ENCODE measurements around the gene LY86. TPM values are rescaled to one million over a fixed set of nuclear protein-coding genes. Genes with fewer than 3 reads are reported as not detected.
"Not testable (repeated sequence)": the region's sequence is repeated elsewhere in the genome, so short reads cannot be mapped to it uniquely, and the experiment has no call there.

LY86 gene
- total RNA-seq, 1 donor from 2014 or later, result not detected

GRCh38 chr6:6602262-6602661, 13.7 kb downstream of the LY86 start:
- no peak overlapping the region for H3K4me3 ChIP-seq (ENCODE audit: low read depth, low read length)
- no peaks in the 10 kb centered on the region for H3K36me3 ChIP-seq (ENCODE audit: control insufficient read depth, insufficient read depth, low read length)
- DNase-seq (ENCODE audit: low read depth), result no peak
- peaks cover 2% of the 10 kb centered on the region for H3K27me3 ChIP-seq (ENCODE audit: control insufficient read depth, insufficient read depth, low read length)
- TF ChIP-seq CTCF (IDR thresholded peaks at IDR 0.05; ENCODE audit: insufficient read depth, low read length, poor library complexity, severe bottlenecking), result no peak

- H3K27me3 ChIP-seq (ENCODE audit: control insufficient read depth, insufficient read depth, low read length), result peaks cover 2% of the 10 kb centered on the region
- H3K4me3 ChIP-seq (ENCODE audit: low read depth, low read length), result no peak overlapping the region
- H3K36me3 ChIP-seq (ENCODE audit: control insufficient read depth, insufficient read depth, low read length), result no peaks in the 10 kb centered on the region
- TF ChIP-seq CTCF (IDR thresholded peaks at IDR 0.05; ENCODE audit: insufficient read depth, low read length, poor library complexity, severe bottlenecking), result no peak
- no peak for DNase-seq (ENCODE audit: low read depth)
Measured at GRCh38 chr6:6603317-6603716, 14.8 kb downstream of the LY86 start.

- peaks cover 2% of the 10 kb centered on the region for H3K27me3 ChIP-seq (ENCODE audit: control insufficient read depth, insufficient read depth, low read length)
- TF ChIP-seq CTCF (IDR thresholded peaks at IDR 0.05; ENCODE audit: insufficient read depth, low read length, poor library complexity, severe bottlenecking), result no peak
Measured at GRCh38 chr6:6604015-6604414, 15.5 kb downstream of the LY86 start.

GRCh38 chr6:6604566-6604965, 16.0 kb downstream of the LY86 start:
- no peak for TF ChIP-seq CTCF (IDR thresholded peaks at IDR 0.05; ENCODE audit: insufficient read depth, low read length, poor library complexity, severe bottlenecking)
- DNase-seq (ENCODE audit: low read depth), result no peak
- no peaks in the 10 kb centered on the region for H3K36me3 ChIP-seq (ENCODE audit: control insufficient read depth, insufficient read depth, low read length)
- no peak overlapping the region for H3K4me3 ChIP-seq (ENCODE audit: low read depth, low read length)
- no peaks in the 10 kb centered on the region for H3K27me3 ChIP-seq (ENCODE audit: control insufficient read depth, insufficient read depth, low read length)

More at GRCh38 chr6:6604015-6604414, 15.5 kb downstream of the LY86 start:
- no peak overlapping the region for H3K4me3 ChIP-seq (ENCODE audit: low read depth, low read length)
- no peaks in the 10 kb centered on the region for H3K36me3 ChIP-seq (ENCODE audit: control insufficient read depth, insufficient read depth, low read length)
- DNase-seq (ENCODE audit: low read depth), result no peak

GRCh38 chr6:6605873-6606272, 17.4 kb downstream of the LY86 start:
- no peak for TF ChIP-seq CTCF (IDR thresholded peaks at IDR 0.05; ENCODE audit: insufficient read depth, low read length, poor library complexity, severe bottlenecking)
- no peak overlapping the region for H3K4me3 ChIP-seq (ENCODE audit: low read depth, low read length)
- H3K27me3 ChIP-seq (ENCODE audit: control insufficient read depth, insufficient read depth, low read length), result no peaks in the 10 kb centered on the region
- no peaks in the 10 kb centered on the region for H3K36me3 ChIP-seq (ENCODE audit: control insufficient read depth, insufficient read depth, low read length)
- DNase-seq (ENCODE audit: low read depth), result no peak

- not testable (repeated sequence) for H3K4me3 ChIP-seq (ENCODE audit: low read depth, low read length); DNase-seq (ENCODE audit: low read depth); H3K27me3 ChIP-seq (ENCODE audit: control insufficient read depth, insufficient read depth, low read length); H3K36me3 ChIP-seq (ENCODE audit: control insufficient read depth, insufficient read depth, low read length)
Measured at GRCh38 chr6:6606391-6607030, 18.0 kb downstream of the LY86 start.

Data from kidney epithelial cell (primary cell).